HG03558 (cell line): ENCODE data around the gene TUBB4B.

Experiments used
- ATAC-seq: cut with Tn5 transposase; IDR thresholded peaks from one replicate; pipeline ENCODE4 v1.9.1; 2021; ENCODE audit warnings: moderate number of reproducible peaks; ENCODE audit not compliant: unreplicated experiment; ENCODE audit errors: extremely low read depth

TUBB4B gene

DNA sequence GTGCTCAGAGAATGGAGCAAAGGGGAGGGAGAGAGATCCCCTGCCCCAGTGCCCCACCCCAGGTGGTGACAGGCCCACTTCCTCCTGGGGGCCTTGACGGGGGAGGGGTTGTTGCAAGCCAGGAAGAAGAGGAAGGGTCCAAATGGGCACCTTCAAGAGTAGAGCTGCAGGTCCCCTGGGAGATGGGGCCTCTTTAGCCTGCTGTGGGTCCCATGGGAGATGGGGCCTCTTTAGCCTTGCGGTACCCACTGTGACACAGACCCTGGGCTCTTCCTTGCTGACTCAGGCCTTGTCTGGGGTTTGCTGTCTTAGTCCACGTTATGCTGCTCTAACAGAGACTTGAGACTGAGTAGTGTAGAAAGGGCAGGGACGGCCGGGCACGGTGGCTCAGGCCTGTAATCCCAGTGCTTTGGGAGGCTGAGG lies 26.9 kb downstream of the TUBB4B start:
- no peak for ATAC-seq

DNA sequence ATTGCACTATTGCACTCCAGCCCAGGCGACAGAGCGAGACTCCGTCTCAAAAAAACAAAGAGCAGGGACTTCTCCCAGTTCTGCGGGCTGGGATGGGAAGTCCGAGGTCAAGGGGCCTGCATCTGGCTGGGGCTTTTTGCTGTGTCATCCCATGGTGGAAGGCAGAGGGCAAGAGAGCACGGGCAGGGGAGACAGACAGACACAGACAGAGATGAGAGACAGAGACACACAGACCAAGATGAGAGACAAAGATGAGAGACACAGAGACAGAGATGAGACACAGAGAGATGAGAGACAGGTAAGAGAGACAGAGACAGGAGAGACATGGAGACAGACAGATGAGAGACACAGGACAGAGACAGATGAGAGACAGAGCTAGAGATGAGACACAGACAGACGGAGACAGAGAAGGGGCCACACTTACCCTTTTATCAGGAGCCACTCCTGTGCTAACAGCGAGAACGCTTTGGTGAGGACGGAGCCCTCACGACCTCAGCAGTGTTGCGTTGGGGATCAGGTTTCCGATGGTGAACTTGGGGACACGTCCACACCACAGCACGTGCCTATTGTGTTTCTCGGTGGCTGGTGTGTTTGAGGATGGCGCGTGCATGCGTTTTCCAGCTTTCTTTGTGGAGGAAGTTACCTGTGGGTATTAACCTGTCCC lies 27.6 kb downstream of the TUBB4B start:
- no peak for ATAC-seq

DNA sequence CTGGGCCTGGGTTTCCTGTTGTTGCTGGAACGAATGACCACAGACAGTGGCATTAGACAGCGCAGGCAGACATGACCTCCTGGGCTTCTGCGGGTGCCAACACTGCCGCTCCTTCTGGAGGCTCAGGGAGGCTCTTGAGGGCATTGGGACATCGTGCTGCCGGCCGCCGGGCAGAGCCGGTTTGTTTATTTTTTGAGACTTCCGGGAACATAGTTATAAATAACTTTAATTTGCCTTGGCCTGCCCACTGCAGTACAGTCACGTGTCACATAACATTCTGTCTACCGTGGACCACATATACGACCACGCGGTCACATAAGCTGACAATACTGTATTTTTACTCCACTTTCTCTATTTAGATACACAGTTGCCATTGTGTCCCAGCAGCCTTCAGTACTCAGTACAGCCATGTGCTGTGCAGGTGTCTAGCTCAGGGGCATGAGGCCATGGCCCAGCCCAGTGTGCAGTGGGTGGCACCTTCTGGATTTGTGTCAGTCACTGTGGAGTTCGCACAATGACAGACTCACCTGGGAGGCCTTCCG lies 28.2 kb downstream of the TUBB4B start:
- ATAC-seq, result no peak

DNA sequence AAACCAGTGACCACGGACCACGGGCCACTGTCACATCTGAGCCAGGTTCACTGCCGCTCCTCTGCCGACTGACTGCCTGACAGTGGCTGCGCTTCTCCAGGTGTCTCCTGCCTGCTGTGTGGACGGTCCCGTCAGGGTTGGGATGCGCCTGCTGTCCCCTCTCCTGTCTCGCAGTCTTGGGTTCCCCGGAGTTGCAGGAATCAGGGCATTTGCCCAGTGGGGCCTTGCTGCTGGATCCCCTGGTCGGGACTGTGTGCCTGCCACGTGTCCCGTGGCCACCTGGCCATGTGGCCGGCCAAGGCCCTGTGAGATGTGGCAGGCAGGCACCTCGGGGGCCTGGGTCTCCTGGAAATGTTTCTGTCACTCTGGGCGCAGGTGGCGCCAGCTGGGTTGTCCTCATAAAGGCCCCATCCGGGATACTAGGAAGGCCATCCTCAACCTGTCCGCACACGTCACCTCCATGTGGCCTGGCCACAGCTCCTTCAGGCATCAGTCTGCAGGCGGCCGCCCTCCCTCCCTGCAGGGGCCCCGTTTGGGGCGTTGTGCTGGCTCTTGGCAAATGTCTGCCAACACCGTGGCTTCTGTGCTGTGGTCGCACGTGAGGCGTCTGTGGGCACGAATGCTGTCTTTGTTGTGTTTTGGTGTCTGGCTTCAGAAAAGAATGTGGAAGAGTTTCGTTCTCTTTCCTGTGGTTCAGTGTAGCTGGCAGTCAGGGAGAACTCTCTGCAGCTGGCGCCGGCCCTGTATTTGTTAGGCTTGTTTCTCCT lies 30.0 kb downstream of the TUBB4B start:
- no peak for ATAC-seq

DNA sequence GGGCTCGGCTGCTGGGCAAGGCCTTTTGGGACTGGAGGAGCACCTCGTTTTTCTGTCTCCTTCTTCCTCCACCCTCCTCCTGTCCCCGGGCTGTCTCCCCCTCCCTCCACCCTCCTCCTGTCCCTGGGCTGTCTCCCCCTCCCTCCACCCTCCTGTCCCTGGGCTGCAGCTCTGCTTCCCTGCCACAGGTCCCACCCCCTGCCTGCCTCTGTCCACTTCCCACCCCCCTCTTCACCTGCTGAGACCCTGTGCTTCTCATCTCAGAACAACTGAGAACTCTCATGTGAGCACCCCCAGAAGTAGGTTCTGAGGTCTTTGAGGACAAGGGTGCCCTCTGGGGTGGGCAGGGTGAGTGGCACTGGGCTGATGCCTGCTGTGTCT lies 30.6 kb downstream of the TUBB4B start:
- no peak for ATAC-seq

DNA sequence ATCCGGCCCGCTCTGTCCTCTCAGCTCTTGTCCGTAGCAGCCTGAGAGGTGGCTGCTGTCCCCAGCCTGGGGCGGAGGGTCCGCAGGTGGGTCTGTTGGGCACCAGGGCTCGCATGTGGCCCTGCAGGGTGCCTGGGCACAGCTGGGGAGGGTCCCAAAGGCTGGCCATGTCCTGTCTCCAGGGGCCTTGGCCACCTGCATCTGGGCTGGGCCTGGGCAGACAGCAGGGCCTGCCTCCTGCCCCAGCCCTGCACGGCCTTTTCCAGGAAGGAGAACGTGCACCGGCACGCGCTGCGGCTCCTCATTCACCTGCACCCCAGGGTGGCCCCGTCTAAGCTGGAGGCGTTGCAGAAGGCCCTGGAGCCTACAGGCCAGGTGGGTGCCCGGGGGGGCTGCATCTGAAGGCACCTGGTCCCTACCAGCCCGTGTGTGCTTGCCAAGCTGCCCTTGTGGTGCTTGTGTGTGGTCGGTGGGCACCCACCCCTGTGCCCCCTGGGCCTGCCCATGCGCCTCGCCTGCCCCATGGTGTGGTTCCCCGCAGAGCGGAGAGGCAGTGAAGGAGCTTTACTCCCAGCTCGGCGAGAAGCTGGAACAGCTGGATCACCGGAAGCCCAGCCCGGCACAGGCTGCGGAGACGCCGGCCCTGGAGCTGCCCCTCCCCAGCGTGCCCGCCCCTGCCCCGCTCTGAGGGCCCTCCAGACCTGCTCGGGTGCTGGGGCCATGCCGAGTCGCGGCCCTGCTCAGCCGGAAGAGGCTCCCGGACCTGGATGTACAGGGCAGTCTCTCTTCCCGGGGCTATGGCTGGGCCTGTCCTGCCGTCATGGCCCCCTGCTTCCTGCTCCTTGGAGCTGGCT lies 31.4 kb downstream of the TUBB4B start:
- ATAC-seq, result no peak

DNA sequence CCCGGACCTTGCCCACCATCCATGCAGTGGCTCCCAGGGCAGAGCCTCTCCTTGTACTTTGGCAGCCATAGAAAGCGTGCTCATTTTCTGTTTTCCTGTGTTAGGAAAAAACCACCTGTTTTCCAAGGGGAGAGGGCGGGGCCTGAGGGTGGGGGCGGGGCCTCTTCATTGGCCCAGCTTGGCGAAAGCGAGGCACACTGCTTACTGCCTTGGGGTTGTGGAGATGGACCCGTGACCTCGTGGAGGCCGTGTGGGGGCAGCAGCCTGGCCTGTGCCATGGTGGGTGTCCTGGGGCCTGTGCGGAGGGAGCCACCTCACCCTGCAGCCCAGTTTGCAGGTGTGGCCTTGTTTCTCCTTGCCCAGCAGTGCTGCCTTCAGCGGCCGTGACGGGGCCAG lies 32.0 kb downstream of the TUBB4B start:
- ATAC-seq, result no peak

DNA sequence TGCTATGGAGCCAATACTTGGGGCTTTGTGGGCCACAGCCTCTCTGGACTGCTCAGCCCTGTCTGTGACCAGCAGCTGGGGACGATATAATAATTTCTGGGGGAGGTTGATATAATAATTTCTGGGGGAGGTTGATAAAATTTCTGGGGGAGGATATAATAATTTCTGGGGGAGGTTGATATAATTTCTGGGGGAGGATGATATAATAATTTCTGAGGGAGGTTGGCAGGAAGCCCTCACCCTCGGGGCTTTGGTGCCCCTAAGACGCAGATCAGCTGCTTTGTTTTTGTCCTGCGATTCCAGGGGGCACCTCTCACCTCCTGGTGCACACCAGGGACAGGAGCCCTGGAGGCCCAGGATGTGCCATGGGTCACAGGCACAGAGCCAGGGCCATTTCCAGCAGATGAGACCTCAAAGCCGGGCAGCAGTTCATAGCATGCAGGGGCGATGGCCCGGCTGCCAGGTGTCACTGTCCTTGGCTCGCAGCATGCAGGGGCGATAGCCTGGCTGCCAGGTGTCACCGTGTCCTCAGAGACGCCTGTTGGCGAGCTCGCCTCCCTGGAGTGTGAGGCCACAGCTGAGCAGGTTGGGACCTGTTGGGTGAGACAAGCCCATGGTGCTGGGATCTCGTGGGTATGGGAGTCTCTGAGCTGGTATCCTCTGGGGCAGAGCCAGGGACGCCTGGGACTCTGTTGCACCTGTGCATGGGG lies 32.7 kb downstream of the TUBB4B start:
- ATAC-seq, result no peak

DNA sequence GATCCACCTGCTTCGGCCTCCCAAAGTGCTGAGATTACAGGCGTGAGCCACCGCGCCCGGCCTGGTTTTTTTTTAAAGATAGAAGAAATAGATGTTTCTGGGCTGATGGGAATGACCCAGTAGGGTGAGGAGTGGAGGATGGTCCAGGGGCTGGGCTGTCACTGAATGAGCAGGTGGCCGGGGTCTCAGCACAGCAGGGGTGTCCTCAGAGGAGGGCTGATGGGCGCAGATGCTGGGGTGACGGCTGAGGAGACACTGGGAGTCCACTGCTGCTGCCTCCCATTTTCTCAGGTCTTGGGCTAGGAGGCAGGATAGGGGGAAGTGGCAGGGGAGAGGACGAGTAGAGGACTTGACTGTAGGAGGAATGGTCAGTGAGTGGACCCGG lies 34.1 kb downstream of the TUBB4B start:
- ATAC-seq, result no peak

DNA sequence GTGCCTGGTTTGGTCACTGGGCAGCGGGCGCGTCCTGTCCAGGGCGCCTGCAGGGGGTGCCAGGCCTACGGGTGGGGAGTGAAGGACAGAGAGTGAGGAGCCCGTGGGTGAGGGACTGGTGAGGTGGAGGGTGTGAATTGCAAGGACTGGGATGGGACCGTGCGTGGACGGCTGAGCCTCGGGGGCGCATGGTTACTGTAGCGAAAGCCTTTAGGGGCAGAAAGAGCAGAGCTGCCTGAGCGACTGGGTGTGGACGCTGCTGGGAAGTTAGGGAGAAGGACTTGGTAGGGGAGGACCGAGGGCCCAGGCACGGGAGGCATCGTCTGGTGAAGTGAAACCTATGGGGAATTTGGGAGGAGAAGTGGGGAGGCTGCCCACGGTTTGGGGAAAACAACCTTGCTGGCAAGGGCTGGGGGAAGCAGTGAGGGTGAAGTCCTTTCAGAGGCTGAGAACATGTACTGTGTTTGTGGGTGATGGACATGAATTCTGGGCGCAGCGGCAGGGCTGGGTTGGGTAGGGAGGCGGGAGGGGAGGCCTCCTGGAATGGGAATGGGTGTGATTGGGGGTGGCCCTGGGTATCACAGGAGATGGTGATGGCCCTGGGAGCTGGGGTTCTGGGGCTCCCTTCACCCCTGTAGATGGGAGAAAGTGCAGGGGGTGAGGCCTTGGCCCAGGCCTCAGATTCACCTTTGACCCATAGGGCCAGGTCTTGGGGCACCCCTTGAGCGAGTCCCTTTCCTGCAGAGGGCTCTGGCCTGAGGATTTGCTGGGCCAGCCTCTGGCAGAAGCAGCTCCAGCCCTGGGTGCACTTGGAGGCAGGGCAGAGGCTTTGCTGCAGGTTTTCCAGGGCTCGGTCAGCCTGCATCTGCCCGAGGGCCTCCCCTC lies 34.7 kb downstream of the TUBB4B start:
- no peak for ATAC-seq

DNA sequence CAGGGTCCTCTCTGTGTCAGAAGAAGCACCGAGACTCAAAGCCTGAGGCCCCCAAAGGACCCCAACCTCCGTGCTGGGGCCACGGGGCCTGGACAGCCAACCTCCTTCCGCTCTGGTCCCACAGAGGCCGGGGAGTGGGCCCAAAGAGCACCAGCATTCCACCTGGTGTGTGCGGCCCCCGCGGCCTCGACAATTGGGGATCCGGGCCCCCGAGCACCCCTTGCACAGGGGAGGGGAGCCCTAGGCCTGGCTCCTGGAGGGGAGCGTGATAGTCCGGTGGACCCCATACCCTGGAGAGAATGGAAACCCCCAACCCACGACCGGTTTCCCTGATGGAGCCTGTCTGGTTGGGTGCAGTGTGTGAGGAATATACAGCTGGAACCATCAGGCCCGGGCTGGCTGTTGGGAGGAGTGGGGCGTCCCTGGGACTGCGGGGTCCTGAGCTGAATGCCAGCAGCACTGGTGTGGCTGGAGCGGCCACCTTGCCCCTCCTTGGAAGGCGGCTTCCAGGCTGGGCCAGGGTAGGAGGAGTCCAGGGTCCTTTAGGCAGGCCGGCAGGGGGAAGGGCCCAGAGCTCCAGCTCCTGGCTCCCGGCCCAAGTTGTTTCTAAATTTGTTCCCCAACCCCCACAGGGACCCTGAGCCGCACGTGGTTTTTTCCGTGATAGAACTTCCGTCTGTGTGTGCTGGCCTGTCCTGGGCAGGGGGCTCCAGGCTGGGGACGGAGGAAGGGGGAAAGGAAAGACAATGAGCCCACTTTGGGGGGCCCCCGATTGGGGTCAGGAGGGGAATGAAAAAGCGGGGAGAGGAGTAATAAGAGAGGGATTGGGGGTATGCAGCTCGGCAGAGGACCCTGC lies 35.6 kb downstream of the TUBB4B start:
- ATAC-seq, result no peak

DNA sequence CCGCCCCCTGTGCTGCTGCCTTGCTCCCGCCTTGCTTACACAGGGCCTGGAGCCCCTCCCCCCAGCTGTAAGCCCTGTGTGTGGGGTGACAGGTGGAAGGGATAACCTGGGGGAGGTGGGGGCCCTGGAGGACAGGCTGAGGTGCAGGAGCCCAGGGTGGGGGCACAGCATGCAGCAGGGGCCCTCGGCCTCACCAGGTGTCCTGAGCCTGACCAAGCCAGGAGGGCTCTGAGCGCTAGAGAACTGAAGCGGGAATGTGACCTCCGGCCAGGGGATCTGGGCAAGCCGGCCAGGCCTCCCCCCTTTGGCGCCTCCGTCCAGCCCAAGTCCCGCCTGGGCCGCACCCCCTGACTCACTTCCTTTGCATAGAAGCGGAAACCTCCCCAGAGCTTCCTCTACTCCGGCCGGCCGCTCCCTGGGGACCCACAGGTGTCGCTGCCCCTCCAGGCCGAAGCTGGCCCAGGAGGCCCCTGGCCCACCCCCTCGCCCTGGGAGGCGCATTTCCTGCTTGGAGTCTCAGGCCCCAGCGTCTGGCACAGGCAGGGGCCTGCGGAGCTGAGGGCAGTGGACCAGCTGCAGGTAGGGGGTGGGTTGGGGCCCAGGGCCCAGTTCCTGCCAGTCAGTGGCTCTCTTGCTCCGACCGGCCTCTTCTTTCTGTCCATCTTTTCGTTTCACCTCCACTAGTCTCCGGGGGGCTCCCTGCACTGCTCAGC lies 36.4 kb downstream of the TUBB4B start, which contains the start of gene TOR4A:
TSS of gene TOR4A (plus strand) at position 398 of the 713 bp plus-strand sequence. CDS start 964 bp downstream, outside the sequence.
- ATAC-seq, result no peak

DNA sequence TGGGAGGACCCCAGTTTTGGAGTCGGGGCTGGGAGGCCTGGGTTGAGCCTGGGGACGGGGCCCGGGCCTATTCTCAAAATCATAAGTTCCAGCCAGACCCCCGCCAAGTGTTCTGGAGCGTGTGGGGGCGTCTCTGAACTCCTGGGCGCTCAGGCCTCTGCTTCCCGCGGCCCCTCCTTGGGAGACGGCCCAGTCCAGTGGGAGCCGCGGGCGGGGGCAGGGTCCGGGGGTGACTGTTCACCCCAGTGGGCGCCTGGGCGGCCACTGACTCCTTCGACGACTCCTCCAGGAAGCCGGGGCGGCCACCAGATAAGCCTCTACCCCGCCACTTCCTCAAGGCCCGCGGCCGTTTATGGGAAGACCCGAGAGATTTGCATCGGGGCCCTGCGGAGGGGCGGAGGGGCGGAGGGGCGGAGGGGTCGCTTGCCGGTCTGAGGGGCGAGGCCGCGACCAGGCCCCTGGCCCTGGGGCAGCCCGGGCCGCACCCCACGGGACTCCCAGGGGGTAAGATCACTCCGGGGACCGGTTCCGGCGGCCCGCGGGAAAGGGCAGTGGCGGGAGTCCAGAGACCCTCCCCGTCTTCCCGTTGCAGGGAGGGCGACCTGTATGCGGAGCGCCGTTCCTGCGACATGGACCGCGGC lies 37.1 kb downstream of the TUBB4B start:
- ATAC-seq, result no peak

DNA sequence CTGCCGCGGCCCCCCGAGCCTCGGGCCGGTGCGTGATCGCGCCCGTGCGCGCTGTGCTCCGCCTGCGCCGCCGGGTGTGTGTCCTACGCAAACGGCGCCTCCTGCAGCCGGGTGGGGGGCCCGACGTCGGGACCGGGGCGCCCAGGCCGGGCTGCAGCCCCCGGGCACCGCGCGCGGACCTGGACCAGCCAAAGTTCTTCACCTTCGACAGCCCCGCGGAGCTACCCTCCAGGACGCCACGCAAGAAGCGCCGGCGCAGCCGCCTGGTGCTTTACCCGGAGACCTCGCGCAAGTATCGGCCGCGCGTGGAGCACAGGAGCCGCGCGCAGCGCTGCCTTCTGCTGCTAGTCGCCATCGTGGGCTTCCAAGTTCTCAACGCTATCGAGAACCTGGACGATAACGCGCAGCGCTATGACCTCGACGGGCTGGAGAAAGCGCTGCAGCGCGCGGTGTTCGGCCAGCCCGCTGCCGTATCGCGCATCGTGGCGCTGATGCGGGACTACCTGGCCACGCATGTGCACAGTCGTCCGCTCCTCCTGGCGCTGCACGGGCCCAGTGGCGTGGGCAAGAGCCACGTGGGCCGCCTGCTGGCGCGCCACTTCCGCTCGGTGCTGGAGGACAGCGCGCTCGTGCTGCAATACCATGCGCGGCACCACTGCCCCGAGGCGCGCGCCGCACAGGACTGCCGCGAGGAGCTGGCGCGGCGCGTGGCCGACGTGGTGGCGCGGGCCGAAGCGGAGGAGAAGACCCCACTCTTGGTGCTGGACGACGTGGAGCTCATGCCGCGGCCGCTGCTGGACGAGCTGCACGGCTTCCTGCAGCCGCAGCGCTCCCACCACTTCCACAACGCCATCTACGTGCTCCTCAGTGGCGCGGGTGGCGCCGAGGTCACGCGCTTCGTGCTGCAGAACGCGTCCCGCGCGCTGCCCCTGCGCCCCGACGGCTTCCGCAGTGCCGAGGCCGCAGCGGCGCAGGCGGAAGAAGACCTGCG lies 37.9 kb downstream of the TUBB4B start:
- no peak for ATAC-seq

DNA sequence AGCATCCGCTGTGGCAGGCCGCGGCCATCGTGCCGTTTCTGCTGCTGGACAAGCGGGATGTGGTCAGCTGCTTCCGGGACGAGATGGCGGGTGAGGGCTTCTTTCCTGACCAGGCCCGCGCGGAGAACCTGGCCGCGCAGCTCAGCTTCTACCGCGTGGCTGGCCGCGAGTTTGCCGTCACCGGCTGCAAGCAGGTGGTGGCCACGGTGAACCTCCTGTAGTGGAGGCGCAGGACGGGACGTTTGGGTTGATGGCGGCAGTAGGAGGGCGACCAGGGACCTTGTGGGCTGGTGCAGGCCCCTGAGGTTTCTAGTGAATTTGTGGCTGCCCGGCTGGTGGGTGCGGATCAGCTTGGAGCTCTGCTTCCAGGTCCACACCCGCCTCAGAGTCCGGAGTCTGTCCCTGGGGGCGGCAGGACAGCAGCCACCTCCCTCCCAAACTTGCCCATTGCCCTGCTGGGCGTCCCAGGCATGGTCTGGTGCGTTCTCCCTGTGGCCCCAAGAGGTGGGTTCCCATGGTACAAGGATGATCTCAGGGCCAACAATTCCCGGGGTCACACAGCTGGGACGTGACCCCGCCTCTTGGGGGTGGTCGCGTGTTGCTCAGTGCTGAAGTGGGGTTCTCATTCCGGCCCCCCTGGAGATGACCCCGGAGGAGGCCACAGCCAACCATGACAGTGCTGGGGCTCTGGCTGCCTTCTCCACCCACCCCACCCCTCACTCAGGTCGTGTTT lies 38.8 kb downstream of the TUBB4B start:
- no peak for ATAC-seq
